Mesenchymal stem cell (in vitro differentiated cells and primary cell): ENCODE measurements around the gene FGF19.

ENCODE experiments used
- DNase-seq: peaks from one replicate; pipeline ENCODE4 v3.0.0-alpha.2; 2013
- H2AFZ ChIP-seq: one replicate; pipeline ENCODE4 v1.6.1; 2013; ENCODE audit warnings: low read depth, mild to moderate bottlenecking, control low read depth, inconsistent platforms, low read length, moderate library complexity
- H2AK5ac ChIP-seq: 2 replicates; pipeline ENCODE4 v1.6.1; 2013; ENCODE audit warnings: low read length, moderate library complexity, mild to moderate bottlenecking, inconsistent platforms; ENCODE audit not compliant: severe bottlenecking
- H2BK120ac ChIP-seq: one replicate; pipeline ENCODE4 v1.6.1; 2013; ENCODE audit warnings: low read depth, mild to moderate bottlenecking, inconsistent platforms, low read length, moderate library complexity
- H2BK12ac ChIP-seq, 2 experiments: one replicate each; pipeline ENCODE4 v1.6.1; 2013; ENCODE audit warnings: inconsistent platforms in 2 of 2, low read length in 2 of 2, mild to moderate bottlenecking in 2 of 2, moderate library complexity in 2 of 2, control low read depth in 1 of 2
- H2BK15ac ChIP-seq: one replicate; pipeline ENCODE4 v1.6.1; 2013; ENCODE audit warnings: mild to moderate bottlenecking, low read depth, inconsistent platforms; ENCODE audit not compliant: poor library complexity, severe bottlenecking
- H2BK5ac ChIP-seq: 2 replicates; pipeline ENCODE4 v1.6.1; 2013; ENCODE audit warnings: low read depth, mild to moderate bottlenecking, low read length, control low read depth, inconsistent platforms; ENCODE audit not compliant: poor library complexity, severe bottlenecking
- H3K14ac ChIP-seq, 2 experiments: one replicate each; pipeline ENCODE4 v1.6.1; 2013; ENCODE audit warnings: inconsistent platforms in 2 of 2, low read length in 2 of 2, control low read depth in 1 of 2, mild to moderate bottlenecking in 1 of 2, moderate library complexity in 1 of 2
- H3K18ac ChIP-seq, 2 experiments: one replicate each; pipeline ENCODE4 v1.6.1; 2013; ENCODE audit warnings: inconsistent platforms in 2 of 2, low read length in 2 of 2, control low read depth in 1 of 2, low read depth in 1 of 2, mild to moderate bottlenecking in 1 of 2
- H3K23ac ChIP-seq, 2 experiments: one replicate each; pipeline ENCODE4 v1.6.1; 2013; ENCODE audit warnings: inconsistent platforms in 2 of 2, low read length in 2 of 2, mild to moderate bottlenecking in 2 of 2, moderate library complexity in 2 of 2, control low read depth in 1 of 2
- H3K27ac ChIP-seq: 2 replicates; pipeline ENCODE4 v1.5.1; 2013; ENCODE audit warnings: mild to moderate bottlenecking, moderate library complexity, low read length, control low read depth, inconsistent platforms; ENCODE audit not compliant: poor library complexity, severe bottlenecking
- H3K27me3 ChIP-seq, 2 experiments: 2 replicates each; pipeline versions ENCODE4 v1.6.1 to v1.7.0; 2013; ENCODE audit warnings: low read length in 2 of 2, mild to moderate bottlenecking in 2 of 2, moderate library complexity in 2 of 2, control low read depth in 1 of 2, inconsistent platforms in 1 of 2; ENCODE audit not compliant: control insufficient read depth in 1 of 2, insufficient read depth in 1 of 2
- H3K36me3 ChIP-seq, 2 experiments: 2 replicates each; pipeline versions ENCODE4 v1.6.1 to v1.7.0; 2013; ENCODE audit warnings: low read length in 2 of 2, control low read depth in 1 of 2, inconsistent platforms in 1 of 2, low read depth in 1 of 2, mild to moderate bottlenecking in 1 of 2; ENCODE audit not compliant: insufficient read depth in 2 of 2, control insufficient read depth in 1 of 2
- H3K4ac ChIP-seq, 2 experiments: one replicate each; pipeline ENCODE4 v1.6.1; 2013; ENCODE audit warnings: inconsistent platforms in 2 of 2, low read length in 2 of 2, mild to moderate bottlenecking in 2 of 2, moderate library complexity in 2 of 2, control low read depth in 1 of 2, low read depth in 1 of 2
- H3K4me1 ChIP-seq: 2 replicates; pipeline ENCODE4 v1.6.1; 2013; ENCODE audit warnings: low read depth, low read length, control low read depth; ENCODE audit not compliant: control insufficient read depth, insufficient read depth
- H3K4me2 ChIP-seq: 2 replicates; pipeline ENCODE4 v1.6.1; 2013; ENCODE audit warnings: low read length, mild to moderate bottlenecking, inconsistent platforms; ENCODE audit not compliant: poor library complexity, severe bottlenecking
- H3K4me3 ChIP-seq, 2 experiments: 2 replicates each; pipeline versions ENCODE4 v1.5.1 to v1.7.0; 2013; ENCODE audit warnings: low read length in 2 of 2, mild to moderate bottlenecking in 2 of 2, control low read depth in 1 of 2, low read depth in 1 of 2; ENCODE audit not compliant: insufficient read depth in 1 of 2
- H3K79me1 ChIP-seq: replicated peaks from 2 replicates; pipeline ENCODE4 v1.6.1; 2013; ENCODE audit warnings: mild to moderate bottlenecking, control low read depth, low read length, inconsistent platforms; ENCODE audit not compliant: poor library complexity, severe bottlenecking
- H3K9ac ChIP-seq: 2 replicates; pipeline ENCODE4 v1.7.0; 2013; ENCODE audit warnings: mild to moderate bottlenecking, low read length, moderate library complexity
- H3K9me3 ChIP-seq: 2 replicates; pipeline ENCODE4 v1.7.0; 2013; ENCODE audit warnings: mild to moderate bottlenecking, low read length; ENCODE audit not compliant: control insufficient read depth
- H4K8ac ChIP-seq: one replicate; pipeline ENCODE4 v1.6.1; 2013; ENCODE audit warnings: inconsistent platforms, mild to moderate bottlenecking, low read length, moderate library complexity
- H4K91ac ChIP-seq: one replicate; pipeline ENCODE4 v1.6.1; 2013; ENCODE audit warnings: mild to moderate bottlenecking, low read length, inconsistent platforms
- WGBS: methylation state at CpG from one replicate; pipeline ENCODE4 v1.1.7; 2013; ENCODE audit warnings: mixed read lengths; 5-methylcytosine and 5-hydroxymethylcytosine counted together

Gene FGF19

GRCh38 chr11:69666752-69667536 lies 36.9 kb downstream of the FGF19 start:
- no peak for DNase-seq
- H2AK5ac ChIP-seq: no peak overlapping the region
- no peak overlapping the region for H3K4me3 ChIP-seq
- H4K91ac ChIP-seq: peak overlapping the region; percentile 56
- H3K4ac ChIP-seq: no peak overlapping the region
- no peaks in the 10 kb centered on the region for H3K9me3 ChIP-seq
- no peak overlapping the region for H3K14ac ChIP-seq
- H3K18ac ChIP-seq: no peak overlapping the region
- peaks cover 67 to 79% of the 10 kb centered on the region in 2 experiments for H3K36me3 ChIP-seq
- no peak overlapping the region for H3K23ac ChIP-seq
- H3K27ac ChIP-seq: no peak overlapping the region
- H3K4me2 ChIP-seq: no peak overlapping the region
- H2BK15ac ChIP-seq: no peak overlapping the region
- H2AFZ ChIP-seq: no peak overlapping the region
- H3K79me1 ChIP-seq: peaks cover 30% of the 10 kb centered on the region
- no peak overlapping the region for H3K9ac ChIP-seq
- H3K4me1 ChIP-seq: peaks cover 6% of the 10 kb centered on the region
- no peak overlapping the region for H2BK5ac ChIP-seq
- H4K8ac ChIP-seq: no peak overlapping the region
- H3K27me3 ChIP-seq: no peaks in the 10 kb centered on the region
- 95% methylated on average over 32 of the region's 33 CpGs for WGBS
- H2BK120ac ChIP-seq: no peak overlapping the region
- H2BK12ac ChIP-seq: no peak overlapping the region

- H3K36me3 ChIP-seq: peaks cover 65 to 72% of the 10 kb centered on the region in 2 experiments
- H2BK12ac ChIP-seq: no peak overlapping the region
Measured at GRCh38 chr11:69666261-69666660, 37.6 kb downstream of the FGF19 start.

GRCh38 chr11:69665669-69666068 lies 38.2 kb downstream of the FGF19 start:
- Histone ChIP-seq H3K14ac (no peak overlapping the region), H3K23ac (no peak overlapping the region), H3K36me3 (peaks cover 62 to 67% of the 10 kb centered on the region in 2 experiments), H3K9ac (no peak overlapping the region), H3K4me3 (no peak overlapping the region), H2BK120ac (no peak overlapping the region), H2BK5ac (no peak overlapping the region), H4K8ac (no peak overlapping the region), H3K4me1 (peaks cover 6% of the 10 kb centered on the region), H3K79me1 (peaks cover 28% of the 10 kb centered on the region), H3K27ac (no peak overlapping the region), H3K27me3 (no peaks in the 10 kb centered on the region), H2AK5ac (no peak overlapping the region), H2AFZ (no peak overlapping the region), H2BK12ac (no peak overlapping the region), H2BK15ac (no peak overlapping the region), H3K4ac (no peak overlapping the region), H3K18ac (no peak overlapping the region), H3K4me2 (no peak overlapping the region), H3K9me3 (no peaks in the 10 kb centered on the region), H4K91ac (no peak overlapping the region)
- DNase-seq: no peak
- WGBS: 99% methylated on average over 11 of the region's 11 CpGs

More at GRCh38 chr11:69666261-69666660, 37.6 kb downstream of the FGF19 start:
- H2BK15ac ChIP-seq: no peak overlapping the region
- H3K4me2 ChIP-seq: no peak overlapping the region
- WGBS: 98% methylated on average over 14 of the region's 14 CpGs
- no peak overlapping the region for H3K4ac ChIP-seq
- no peak overlapping the region for H4K8ac ChIP-seq
- no peak overlapping the region for H3K23ac ChIP-seq
- no peak overlapping the region for H3K27ac ChIP-seq
- H3K4me1 ChIP-seq: peaks cover 6% of the 10 kb centered on the region
- H3K27me3 ChIP-seq: no peaks in the 10 kb centered on the region
- H2AFZ ChIP-seq: no peak overlapping the region
- no peak overlapping the region for H3K14ac ChIP-seq
- H2BK5ac ChIP-seq: no peak overlapping the region
- no peak overlapping the region for H3K4me3 ChIP-seq
- H3K79me1 ChIP-seq: peaks cover 28% of the 10 kb centered on the region
- no peak overlapping the region for H4K91ac ChIP-seq
- no peaks in the 10 kb centered on the region for H3K9me3 ChIP-seq
- no peak overlapping the region for H3K18ac ChIP-seq
- H2BK120ac ChIP-seq: no peak overlapping the region
- DNase-seq: no peak
- H2AK5ac ChIP-seq: no peak overlapping the region
- no peak overlapping the region for H3K9ac ChIP-seq

GRCh38 chr11:69664901-69665300 lies 38.9 kb downstream of the FGF19 start:
- 97% methylated on average over 8 of the region's 8 CpGs for WGBS
- H4K8ac ChIP-seq: no peak overlapping the region

More at GRCh38 chr11:69664901-69665300, 38.9 kb downstream of the FGF19 start:
- Histone ChIP-seq H2BK5ac (no peak overlapping the region), H3K4me2 (no peak overlapping the region), H3K4me1 (peaks cover 3% of the 10 kb centered on the region), H3K27ac (no peak overlapping the region), H2BK15ac (no peak overlapping the region), H3K79me1 (peaks cover 26% of the 10 kb centered on the region), H2AFZ (no peak overlapping the region), H3K18ac (no peak overlapping the region), H3K4me3 (no peak overlapping the region), H4K91ac (no peak overlapping the region), H3K23ac (no peak overlapping the region), H2BK120ac (no peak overlapping the region), H2BK12ac (no peak overlapping the region), H3K14ac (no peak overlapping the region), H3K9me3 (no peaks in the 10 kb centered on the region), H3K9ac (no peak overlapping the region), H3K27me3 (no peaks in the 10 kb centered on the region), H2AK5ac (no peak overlapping the region), H3K4ac (no peak overlapping the region), H3K36me3 (peaks cover 58 to 61% of the 10 kb centered on the region in 2 experiments)
- DNase-seq: no peak
